ENCODE data around the gene WDR1.

The WDR1 gene

DNA sequence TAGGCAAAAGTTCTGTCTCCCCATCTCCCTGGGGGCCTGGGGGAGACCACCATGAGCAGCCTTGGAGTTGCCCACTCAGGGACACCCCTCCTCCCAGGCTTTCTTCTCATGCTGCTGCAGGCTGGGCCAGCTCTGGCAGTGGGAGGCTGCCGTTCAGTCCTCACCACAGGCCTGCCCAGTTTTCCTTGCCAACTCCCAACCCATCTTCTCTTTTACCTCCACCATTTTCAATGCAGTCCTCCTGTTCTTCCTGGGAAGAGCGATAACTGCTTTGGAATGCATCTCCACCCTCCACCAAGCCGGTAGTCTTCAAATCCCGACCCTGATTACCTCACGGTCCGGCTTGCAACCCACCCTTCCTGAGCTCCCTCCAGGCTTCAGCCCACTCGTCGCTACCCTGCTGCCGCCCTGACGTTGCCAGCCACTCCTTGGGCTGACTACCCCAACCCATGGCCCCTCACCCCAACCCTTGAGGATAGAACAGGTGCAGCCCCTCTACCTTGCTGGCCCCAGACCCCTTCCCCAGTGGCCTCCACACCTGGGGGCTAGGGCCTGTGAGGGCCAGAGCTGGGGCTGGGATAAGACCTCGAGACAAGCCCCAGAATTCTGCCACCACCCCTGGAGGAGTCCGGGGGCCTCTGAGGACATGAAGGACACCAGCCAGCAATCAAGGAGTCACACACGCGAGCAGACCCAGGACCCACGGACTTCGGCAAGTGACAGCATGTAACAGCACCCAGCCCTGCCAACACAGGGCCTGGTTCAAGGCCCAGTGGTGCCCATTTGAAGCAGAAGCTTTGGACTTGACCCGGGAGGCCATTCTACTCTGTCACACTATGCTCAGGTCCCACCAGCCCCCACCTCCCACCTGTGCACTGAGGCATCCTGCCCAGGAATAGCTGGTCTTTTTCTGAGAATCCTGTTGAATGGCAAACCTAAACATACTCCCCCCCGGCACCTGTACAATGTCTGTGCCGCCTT is 9.2 kb downstream of the WDR1 start:
- Histone ChIP-seq H3K4me1 (no peaks in the 10 kb centered on the region), H3K27me3 (no peaks in the 10 kb centered on the region), H3K36me3 (peaks cover 12% of the 10 kb centered on the region), H3K4me3 (ENCODE audit: low read depth, low read length) (no peak overlapping the region), H3K9me3 (no peaks in the 10 kb centered on the region)
- DNase-seq = no peak
- no peak for TF ChIP-seq CTCF (IDR thresholded peaks at IDR 0.05; ENCODE audit: low read depth, low read length)

GRCh38 chr4:10106421-10107039 is 10.1 kb downstream of the WDR1 start:
- DNase-seq = no peak

DNA sequence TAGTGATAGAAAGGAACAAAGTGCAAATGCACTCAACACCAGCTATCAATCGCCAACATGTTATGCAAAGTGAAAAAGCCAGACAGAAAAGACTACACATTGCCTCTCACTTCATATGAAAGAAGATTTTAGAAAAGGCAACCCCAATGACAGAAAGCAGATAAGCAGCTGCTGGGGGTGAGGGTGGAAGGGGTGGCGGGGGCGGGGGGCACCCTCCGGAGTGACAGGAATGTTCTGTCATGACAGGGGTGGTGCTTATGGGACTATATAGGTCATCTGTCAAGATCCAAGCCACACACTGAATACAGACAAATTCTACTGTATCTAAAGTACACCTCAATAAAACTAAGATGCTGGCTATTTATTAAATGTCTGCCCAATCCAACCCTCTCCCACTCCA is 10.7 kb downstream of the WDR1 start:
- Histone ChIP-seq H3K36me3 (peaks cover 12% of the 10 kb centered on the region), H3K4me3 (ENCODE audit: low read depth, low read length) (no peak overlapping the region)

More at GRCh38 chr4:10106421-10107039, 10.1 kb downstream of the WDR1 start:
- Histone ChIP-seq H3K36me3 (peaks cover 12% of the 10 kb centered on the region), H3K4me3 (ENCODE audit: low read depth, low read length) (no peak overlapping the region), H3K9me3 (no peaks in the 10 kb centered on the region), H3K4me1 (no peaks in the 10 kb centered on the region), H3K27me3 (no peaks in the 10 kb centered on the region)
- TF ChIP-seq CTCF (IDR thresholded peaks at IDR 0.05; ENCODE audit: low read depth, low read length) = no peak

GRCh38 chr4:10105421-10105820 is 11.2 kb downstream of the WDR1 start:
- H3K36me3 ChIP-seq = peaks cover 12% of the 10 kb centered on the region
- DNase-seq = no peak
- H3K9me3 ChIP-seq = no peaks in the 10 kb centered on the region
- H3K27me3 ChIP-seq = no peaks in the 10 kb centered on the region
- no peaks in the 10 kb centered on the region for H3K4me1 ChIP-seq
- no peak for TF ChIP-seq CTCF (IDR thresholded peaks at IDR 0.05; ENCODE audit: low read depth, low read length)
- no peak overlapping the region for H3K4me3 ChIP-seq (ENCODE audit: low read depth, low read length)

More for the DNA sequence above, 10.7 kb downstream of the WDR1 start:
- no peak for DNase-seq
- Histone ChIP-seq H3K27me3 (no peaks in the 10 kb centered on the region), H3K9me3 (no peaks in the 10 kb centered on the region), H3K4me1 (no peaks in the 10 kb centered on the region)
- no peak for TF ChIP-seq CTCF (IDR thresholded peaks at IDR 0.05; ENCODE audit: low read depth, low read length)

DNA sequence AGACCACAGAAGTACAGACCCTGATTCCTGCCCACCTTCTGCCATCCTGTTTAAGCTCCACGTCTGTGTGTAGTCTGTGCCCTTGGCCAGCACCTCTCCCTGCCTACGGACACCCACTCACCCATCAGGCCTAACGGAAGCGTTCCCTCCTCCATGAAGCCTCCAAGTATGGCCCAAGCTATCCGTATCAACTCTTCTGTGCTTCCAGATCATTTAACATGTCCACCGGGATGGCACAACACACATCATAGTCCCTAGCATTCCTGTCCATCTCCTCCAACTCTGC is 11.7 kb downstream of the WDR1 start:
- H3K27me3 ChIP-seq = no peaks in the 10 kb centered on the region
- H3K4me1 ChIP-seq = no peaks in the 10 kb centered on the region
- H3K9me3 ChIP-seq = no peaks in the 10 kb centered on the region
- DNase-seq = no peak
- no peak overlapping the region for H3K4me3 ChIP-seq (ENCODE audit: low read depth, low read length)
- peaks cover 12% of the 10 kb centered on the region for H3K36me3 ChIP-seq
- no peak for TF ChIP-seq CTCF (IDR thresholded peaks at IDR 0.05; ENCODE audit: low read depth, low read length)

Data from BE2C (cell line).